Stimulated activated CD8-positive, alpha-beta memory T cell treated with anti-CD3 and anti-CD28 coated beads, Interleukin-15, amount 100 ng/mL, for 1 hour (primary cell): ENCODE results near the gene RASA3.
"Not testable (repeated sequence)": the region's sequence is repeated elsewhere in the genome, so short reads cannot be mapped to it uniquely, and the experiment has no call there.

Experiments used
- DNase-seq: peaks from one replicate; pipeline ENCODE4 v3.0.0-alpha.2; 2020; ENCODE audit warnings: low read depth

RASA3 gene

DNA sequence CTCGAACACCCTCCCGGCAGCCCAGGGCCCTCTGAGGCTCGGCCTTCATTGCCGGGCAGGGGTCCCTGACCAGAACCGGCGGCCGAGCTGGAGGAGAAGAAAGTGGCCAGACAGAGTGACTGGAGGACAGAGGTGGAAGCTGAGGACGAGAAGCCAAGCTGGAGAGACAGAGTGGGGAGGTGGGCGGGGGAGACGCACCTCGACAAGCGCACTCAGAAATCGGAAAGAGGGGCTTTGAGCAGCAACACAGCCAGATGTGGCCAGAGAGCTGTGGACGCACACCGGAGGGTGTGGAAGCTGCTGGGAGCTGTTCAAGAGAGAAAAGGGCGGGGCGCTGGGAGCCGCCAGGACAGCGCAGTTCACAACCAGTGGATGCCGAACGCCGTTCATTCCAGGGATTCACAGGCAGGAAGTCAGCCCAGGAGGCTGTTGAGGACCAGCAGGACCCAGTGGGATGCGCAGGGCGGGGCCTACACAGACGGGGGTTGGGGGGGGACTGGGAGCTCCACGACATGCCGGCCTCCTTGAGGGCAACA, 130.3 kb downstream of the RASA3 start:
- DNase-seq, result no peak

GRCh38 chr13:114001331-114002008, 131.0 kb downstream of the RASA3 start:
- DNase-seq, result no peak

- no peak for DNase-seq
These were observed 132.0 kb downstream of the RASA3 start for GRCh38 chr13:114000151-114001040.

DNA sequence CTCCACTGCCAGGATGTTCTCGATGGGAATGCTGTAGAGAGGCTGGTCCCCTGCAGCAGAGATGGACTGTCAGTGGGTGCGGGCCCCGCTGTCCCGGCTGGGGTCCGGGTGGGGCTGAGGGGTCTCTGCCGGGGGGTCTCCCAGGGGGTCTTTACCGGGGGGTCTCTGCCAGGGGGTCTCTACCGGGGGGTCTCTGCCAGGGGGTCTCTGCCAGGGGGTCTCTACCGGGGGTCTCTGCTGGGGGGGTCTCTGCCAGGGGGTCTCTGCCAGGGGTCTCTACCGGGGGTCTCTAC, 132.9 kb downstream of the RASA3 start:
- DNase-seq, result no peak

DNA sequence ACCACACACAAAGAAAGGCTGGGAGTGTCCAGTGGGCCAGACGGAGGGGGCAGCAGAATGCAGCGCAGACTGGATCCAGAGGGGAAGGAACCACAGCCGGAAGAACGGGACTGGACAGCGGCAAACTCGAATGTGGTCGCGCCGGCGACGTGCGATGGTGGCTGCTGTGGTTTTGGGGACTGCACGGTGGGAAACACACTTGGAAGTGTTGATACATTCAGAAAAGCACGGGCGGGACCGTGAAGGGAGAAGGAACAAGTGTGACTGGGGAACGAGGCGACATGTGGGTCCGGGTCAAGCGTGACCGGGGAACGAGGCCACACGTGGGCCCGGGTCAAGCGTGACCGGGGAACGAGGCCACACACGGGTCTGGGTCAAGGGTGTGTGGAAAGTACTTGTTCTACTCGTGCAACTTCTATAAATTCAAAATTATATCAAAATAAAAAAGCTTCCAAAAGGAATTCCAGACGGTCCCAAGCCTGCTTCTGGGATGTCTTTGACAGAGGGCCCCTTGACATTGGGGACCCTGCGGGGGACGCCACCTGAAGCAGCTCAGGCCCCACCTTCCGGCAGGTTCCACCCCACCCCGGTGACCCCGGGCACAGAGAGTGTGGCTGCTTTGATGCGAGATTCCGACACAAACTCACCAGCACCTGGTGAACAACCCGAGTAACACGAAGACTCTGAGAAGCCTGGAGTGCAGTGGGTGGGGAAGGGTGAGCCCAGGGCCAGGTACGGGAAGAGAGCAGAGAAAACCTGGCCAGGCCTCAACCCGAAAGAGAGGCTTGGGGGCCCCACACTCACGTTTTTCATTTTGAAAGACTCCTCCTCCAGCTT, 133.4 kb downstream of the RASA3 start:
- DNase-seq, result no peak

DNA sequence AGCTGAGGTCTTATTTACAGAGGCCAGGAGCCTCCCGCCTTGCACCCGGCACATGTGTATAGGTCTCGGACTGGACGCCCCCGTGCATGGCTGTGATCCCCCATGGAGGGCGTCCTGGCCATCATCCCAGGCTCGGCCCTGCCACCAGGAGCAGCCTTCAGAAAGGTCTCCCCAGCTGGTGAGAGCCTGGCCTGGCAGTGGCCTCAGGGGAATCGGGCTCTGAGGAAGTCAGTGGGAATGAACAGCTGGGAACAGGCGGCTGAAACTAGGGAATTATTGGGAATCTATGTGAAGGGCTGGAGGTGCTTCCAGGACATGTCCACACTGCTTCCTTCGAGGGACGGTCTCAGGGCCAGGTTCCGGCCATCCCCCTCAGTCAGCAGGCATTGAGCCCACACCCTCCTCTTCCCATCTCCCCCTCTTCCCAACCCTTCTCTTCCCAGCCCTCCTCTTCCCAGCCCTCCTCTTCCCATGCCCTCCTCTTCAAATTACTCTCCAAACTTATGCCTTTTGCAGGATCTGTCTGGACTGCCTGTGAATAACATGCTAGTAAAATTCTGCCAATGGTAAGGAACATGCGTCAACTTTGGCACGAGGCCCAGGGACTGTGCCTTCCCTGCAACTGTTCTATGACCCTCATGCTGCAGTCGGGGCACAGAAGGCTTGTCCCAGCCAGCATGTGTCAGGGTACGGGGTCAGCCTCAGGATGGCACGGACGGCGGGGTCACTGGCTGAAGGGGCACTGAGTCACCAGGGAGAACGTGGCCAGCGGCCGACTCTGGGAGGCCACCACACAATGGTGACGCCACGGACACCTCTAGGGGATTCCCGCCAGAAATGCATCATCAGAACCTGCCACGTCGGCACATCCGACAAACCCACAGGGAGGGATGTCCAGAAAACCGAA, 134.3 kb downstream of the RASA3 start:
- no peak for DNase-seq

DNA sequence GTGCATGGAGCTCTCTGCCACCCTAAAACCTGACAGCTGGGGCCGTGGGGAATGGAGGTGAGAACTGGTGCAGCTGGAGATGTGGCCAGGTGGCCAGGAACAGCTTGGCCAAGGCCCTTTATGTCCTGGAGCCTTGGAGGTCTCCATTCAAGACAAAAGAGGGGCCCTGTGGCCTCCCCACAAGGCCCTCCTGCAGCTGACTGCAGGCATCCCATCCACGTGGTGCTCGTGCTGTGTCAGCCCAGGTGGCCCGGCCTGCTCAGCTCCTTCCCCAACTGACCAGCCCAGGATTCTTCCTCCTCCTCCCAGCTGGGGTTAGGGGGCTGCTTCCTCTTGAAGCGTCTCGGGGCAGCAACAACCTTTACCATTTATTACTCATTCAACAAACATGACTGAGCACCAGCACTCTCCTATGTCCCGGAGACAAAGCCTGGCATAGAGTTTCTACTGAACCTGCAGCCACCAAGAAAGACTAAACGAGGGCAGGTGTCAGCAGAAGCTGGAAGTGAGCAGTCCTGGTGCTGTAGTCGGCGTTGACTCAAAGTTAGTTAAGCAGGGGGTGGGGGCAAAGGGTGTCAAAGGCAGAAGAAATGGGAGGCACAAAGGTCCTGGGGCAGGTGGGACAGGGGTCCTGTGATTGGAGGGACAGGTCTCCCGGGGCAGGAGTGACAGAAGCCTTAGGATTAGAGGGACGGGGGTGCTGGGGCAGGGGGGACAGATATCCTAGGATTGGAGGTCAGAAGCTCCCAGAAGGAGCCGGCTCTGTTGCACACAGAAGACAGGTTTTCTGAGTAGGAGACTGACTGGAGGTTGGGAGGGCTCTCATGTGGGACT, 135.3 kb downstream of the RASA3 start:
- DNase-seq, result no peak

DNA sequence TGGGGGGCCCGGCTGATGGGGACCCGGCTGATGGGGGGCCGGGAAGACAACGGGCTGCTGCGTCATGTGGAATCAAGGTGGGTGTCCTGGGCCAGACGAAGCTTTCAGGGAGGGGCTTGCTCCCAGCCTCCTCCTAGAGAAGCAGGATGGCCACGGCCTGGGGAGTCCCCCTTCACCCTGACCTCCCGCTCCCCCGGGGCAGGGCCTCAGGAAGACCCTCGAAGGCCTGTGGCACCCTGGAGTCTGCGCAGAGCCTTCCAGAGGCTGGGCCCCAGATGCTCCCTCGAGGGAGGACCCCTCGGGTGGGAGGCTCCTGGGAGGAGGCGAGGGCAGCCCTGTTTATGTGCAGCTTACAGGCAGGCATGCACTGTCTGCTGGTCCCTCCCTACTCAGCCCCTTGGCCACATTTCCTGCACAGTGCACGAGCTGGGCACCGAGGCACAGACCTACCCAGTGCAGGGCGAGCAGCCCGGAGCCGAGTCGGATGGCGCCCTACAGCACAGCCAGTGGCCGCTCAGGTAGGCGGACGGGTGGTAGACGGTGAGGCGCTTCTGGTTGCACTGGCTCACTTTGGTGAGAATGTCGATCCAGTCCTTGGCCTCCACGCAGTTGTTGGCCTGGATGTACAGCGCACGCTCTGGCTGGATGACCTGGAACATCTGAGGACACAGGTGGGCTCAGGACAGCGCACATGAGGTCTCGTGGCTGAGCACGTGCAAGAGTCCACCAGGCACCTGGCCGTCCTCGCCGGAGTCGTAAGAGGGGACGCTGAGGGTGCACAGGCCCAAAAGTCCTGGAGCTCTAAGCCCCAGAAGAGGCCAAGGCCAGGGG, 136.1 kb downstream of the RASA3 start:
- DNase-seq, result no peak

DNA sequence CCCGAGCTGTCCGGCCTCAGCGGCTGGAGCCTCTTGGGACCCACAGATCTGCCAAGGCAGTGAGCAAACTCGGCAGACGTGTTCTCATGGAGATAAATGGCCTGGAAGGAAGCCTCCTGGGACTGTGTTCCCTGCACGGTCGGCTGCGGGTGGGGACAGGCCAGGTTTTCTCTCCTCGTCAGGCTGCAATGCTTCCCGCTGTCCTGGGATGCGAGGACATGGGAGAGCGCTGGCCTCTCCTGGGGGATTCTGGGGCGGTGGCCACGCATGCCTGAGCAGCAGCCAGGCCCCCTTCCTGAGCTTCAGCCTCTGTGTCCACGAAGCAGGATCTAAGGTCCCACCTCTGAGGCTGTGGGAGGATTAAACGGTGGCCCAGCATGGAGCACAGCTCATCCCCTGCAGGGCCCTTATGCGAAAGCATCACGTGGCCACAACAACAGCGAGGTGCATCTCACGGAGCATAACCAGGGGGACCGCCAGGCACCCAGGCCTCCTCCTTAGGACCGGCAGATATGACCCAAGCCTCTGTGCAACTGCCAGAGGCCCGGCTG, 137.3 kb downstream of the RASA3 start:
- DNase-seq, result no peak

DNA sequence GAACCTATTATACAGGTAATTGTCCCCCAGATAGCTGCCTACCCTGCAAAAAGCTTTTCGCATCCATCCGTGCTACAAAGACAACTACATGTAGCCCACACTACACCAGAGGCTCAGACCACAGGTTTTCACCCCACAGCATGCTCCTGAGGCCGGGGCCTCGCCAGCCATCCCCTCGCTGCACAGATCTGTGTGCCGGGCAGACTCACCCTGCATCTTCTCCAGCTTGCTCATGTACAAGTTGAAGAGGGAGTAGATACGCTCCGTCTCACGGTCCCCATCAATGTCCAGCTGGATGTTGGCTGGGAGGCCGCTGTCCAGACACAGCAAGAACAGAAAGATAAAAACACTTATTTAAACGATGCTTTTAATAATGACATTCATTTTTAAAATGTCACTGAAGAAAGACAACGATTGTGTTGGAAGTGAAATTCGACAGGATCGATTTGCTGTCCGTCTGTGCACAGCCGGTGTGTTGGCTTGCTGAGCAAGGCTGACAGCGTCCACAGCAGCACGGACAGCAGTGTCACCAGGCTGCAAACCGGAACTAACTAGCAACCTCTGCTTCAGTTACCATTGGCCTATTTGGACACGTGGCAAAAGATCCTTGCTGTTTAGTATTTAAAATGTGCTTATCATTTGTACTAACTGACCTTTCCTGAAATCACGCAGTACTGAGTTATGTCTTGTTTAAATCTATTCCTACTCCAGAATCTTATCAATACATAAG, 140.0 kb downstream of the RASA3 start:
- no peak for DNase-seq

- no peak for DNase-seq
These were observed 140.7 kb downstream of the RASA3 start for GRCh38 chr13:113991676-113992179.

DNA sequence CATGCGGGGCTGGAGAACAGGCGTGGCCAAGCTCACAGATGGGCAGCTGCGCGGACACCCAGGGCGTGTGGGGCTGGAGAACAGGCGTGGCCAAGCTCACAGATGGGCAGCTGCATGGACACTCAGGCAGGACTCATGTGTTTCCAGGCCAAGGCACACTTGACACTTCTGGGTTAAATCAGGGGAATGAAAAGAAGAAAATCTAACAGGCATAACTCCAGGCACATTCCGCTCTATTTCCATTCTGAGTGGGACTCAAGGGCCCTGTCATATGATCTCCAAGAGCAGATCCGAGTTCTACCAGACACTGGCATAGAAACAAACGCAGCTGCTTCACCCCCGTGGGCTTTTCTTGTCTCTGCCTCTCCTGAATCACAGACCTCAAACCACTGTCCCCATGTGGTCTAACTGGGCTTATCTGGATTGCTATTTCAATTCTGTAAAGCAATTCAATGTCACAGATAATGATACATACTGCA, 141.2 kb downstream of the RASA3 start:
- DNase-seq, result no peak

DNA sequence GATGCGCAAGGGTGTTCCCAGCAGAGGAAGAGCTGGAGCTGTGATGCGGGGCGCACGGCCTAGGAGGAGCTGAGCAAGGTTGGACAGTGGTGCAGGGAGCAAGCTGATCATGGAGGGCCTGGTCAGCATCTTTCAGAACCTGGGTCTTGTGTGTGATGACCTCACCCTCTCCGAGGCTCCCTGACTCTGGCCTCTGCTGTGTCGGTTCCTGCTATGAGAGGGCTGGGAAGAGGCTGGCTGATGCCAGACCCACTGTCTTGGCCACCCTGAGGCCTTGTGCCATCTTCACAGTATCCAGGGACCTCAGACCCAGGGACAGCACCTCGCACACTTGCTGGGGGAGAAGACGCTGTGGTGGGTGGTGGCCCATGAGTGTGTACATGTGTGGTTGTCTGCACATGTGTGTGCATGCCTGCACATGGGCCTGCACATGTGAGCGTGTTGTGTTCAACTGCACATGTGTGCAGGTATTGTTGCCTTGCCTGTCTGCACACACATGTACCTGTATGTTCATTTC, 142.0 kb downstream of the RASA3 start:
- no peak for DNase-seq

- no peak for DNase-seq
These were observed 142.7 kb downstream of the RASA3 start for GRCh38 chr13:113989585-113990300.

GRCh38 chr13:113988859-113989258, 143.6 kb downstream of the RASA3 start:
- DNase-seq, result not testable (repeated sequence)

- DNase-seq, result no peak
These were observed 150.1 kb downstream of the RASA3 start for GRCh38 chr13:113982296-113982661.

- no peak for DNase-seq
These were observed 150.7 kb downstream of the RASA3 start for GRCh38 chr13:113981611-113982295.
